Daoy (cell line): ENCODE data around the gene AKAP13. TPM values are rescaled to one million over a fixed set of nuclear protein-coding genes. Genes with fewer than 3 reads are reported as not detected.
A peak's percentile ranks its signal among the peaks of the same experiment; 100 is the strongest.

Source experiments
- DNase-seq: peaks from one replicate; pipeline ENCODE4 v3.0.0-alpha.2; 2015; ENCODE audit warnings: low read depth
- total RNA-seq: library from RNA; depleted of rRNA; stranded (reverse); fragments of >200 nt; shearing (Covaris generic); gene quantifications from 2 replicates; pipeline ENCODE4 v1.2.3, GENCODE V29; 2014

AKAP13 gene
- total RNA-seq, 1 experiment from 2014 or later: 18.5 TPM

- peak; percentile 84 for DNase-seq
These were observed 287.4 kb downstream of the AKAP13 start for GRCh38 chr15:85667491-85668424.

GRCh38 chr15:85671156-85671555, 290.8 kb downstream of the AKAP13 start:
- no peak for DNase-seq

- no peak for DNase-seq
These were observed 292.1 kb downstream of the AKAP13 start for GRCh38 chr15:85672332-85673084.

- DNase-seq: no peak
These were observed 292.9 kb downstream of the AKAP13 start for GRCh38 chr15:85673326-85673725.

- no peak for DNase-seq
These were observed 296.1 kb downstream of the AKAP13 start for GRCh38 chr15:85676342-85677098.

GRCh38 chr15:85679231-85679630, 298.8 kb downstream of the AKAP13 start:
- no peak for DNase-seq

- no peak for DNase-seq
These were observed 301.0 kb downstream of the AKAP13 start for GRCh38 chr15:85681386-85681785.

GRCh38 chr15:85684174-85684710, 303.8 kb downstream of the AKAP13 start:
- no peak for DNase-seq

GRCh38 chr15:85685356-85685755, 305.0 kb downstream of the AKAP13 start:
- DNase-seq: no peak

GRCh38 chr15:85687329-85687728, 306.9 kb downstream of the AKAP13 start:
- no peak for DNase-seq

- DNase-seq: no peak
These were observed 308.3 kb downstream of the AKAP13 start for GRCh38 chr15:85688711-85689110.

- no peak for DNase-seq
These were observed 309.3 kb downstream of the AKAP13 start for GRCh38 chr15:85689729-85690128.

GRCh38 chr15:85690561-85691231, 310.3 kb downstream of the AKAP13 start:
- DNase-seq: no peak

GRCh38 chr15:85691350-85692240, 311.2 kb downstream of the AKAP13 start:
- DNase-seq: no peak

- DNase-seq: no peak
These were observed 311.9 kb downstream of the AKAP13 start for GRCh38 chr15:85692321-85692720.

GRCh38 chr15:85692873-85693272, 312.5 kb downstream of the AKAP13 start:
- no peak for DNase-seq

GRCh38 chr15:85693277-85693676, 312.9 kb downstream of the AKAP13 start:
- no peak for DNase-seq

GRCh38 chr15:85694091-85694490, 313.7 kb downstream of the AKAP13 start:
- no peak for DNase-seq

- no peak for DNase-seq
These were observed 320.4 kb downstream of the AKAP13 start for GRCh38 chr15:85700767-85701166.
